Psoas muscle (tissue), 8 donors: Measurements from ENCODE around the gene SESN3. TPM values are rescaled to one million over a fixed set of nuclear protein-coding genes. Genes with fewer than 3 reads are reported as not detected.

Experiments used
- ATAC-seq, 4 donors: fragments of 200-7000 bp; cut with Tn5 transposase; one replicate each; pipeline ENCODE4 v1.9.1; 2020; ENCODE audit warnings: moderate library complexity in 3 of 4, mild to moderate bottlenecking in 2 of 4
- DNase-seq, 2 donors: peaks; one replicate each; pipeline ENCODE4 v3.0.0-alpha.2; 2020
- H3K27ac ChIP-seq: fragments of 200-600 bp; one replicate; pipeline ENCODE4 v1.8.0; 2022
- H3K27me3 ChIP-seq, 3 donors: fragments of 200-600 bp in 1 of 3; one replicate each; pipeline versions ENCODE4 v1.6.1 to v1.8.0; 2013 to 2022; ENCODE audit warnings: low read length in 2 of 3, mild to moderate bottlenecking in 2 of 3, moderate library complexity in 1 of 3; ENCODE audit not compliant: insufficient read depth in 3 of 3
- H3K36me3 ChIP-seq, 2 donors: fragments of 200-600 bp in 1 of 2; one replicate each; pipeline versions ENCODE4 v1.6.1 to v1.8.0; 2013 to 2022; ENCODE audit warnings: low read depth in 1 of 2, mild to moderate bottlenecking in 1 of 2, moderate library complexity in 1 of 2; ENCODE audit not compliant: insufficient read depth in 1 of 2
- H3K4me1 ChIP-seq: fragments of 200-600 bp; one replicate; pipeline ENCODE4 v1.8.0; 2022
- H3K4me3 ChIP-seq: fragments of 200-600 bp; one replicate; pipeline ENCODE4 v1.8.0; 2022; ENCODE audit warnings: mild to moderate bottlenecking
- H3K9me3 ChIP-seq: fragments of 200-600 bp; one replicate; pipeline ENCODE4 v1.8.0; 2022
- WGBS, 3 donors: extraction: QIAGEN DNeasy Blood & Tissue Kit; methylation state at CpG; one replicate each; pipeline versions ENCODE4 v1.1.6 to v1.1.7; 2013; 5-methylcytosine and 5-hydroxymethylcytosine counted together
- intact Hi-C, 2 donors: fragments of 100-400 bp; cut with DNase I; formaldehyde crosslinking; loops; one replicate each; pipeline versions ENCODE4 v1.11.0 to v1.14.2; 2022
- polyA plus RNA-seq, 3 donors: library from polyadenylated mRNA; stranded (reverse); fragments of 200-250 nt; gene quantifications; one replicate each; pipeline ENCODE4 v1.2.3, GENCODE V29; 2013
- total RNA-seq, 4 donors: library from RNA; stranded (reverse); fragmentation: NEBNext Ultra II Directional in 2 of 4; extraction: Animal tissue kit (Norgen Biotek cat#: 25700) in 2 of 4; gene quantifications; one replicate each; pipeline versions ENCODE4 v1.2.1 to v1.2.4, GENCODE V29; 2021 to 2023
- TF ChIP-seq, protein P1 (sequence below): fragments of 200-600 bp; IDR thresholded peaks from one replicate; pipeline ENCODE4 v1.8.0; 2022; ENCODE audit warnings: antibody characterized with exemption
- donor health status: healthy with polysubstance abuse.
- donor health status: DM: no; HTN: no; CAD: no; lungs with moderate emphysema.
- donor health status: Bipolar disorder and iron deficiency.
- donor health status: healthy.
- donor health status: DM: yes; HTN: yes; CAD: no.
- donor health status: DM: no; HTN: no; CAD: no.
- donor health status: DM: no; HTN: no; CAD: no.
- donor health status: DM: yes; HTN: yes; CAD: no.

SESN3 gene
- total and polyA plus RNA-seq, 7 donors: 0.92 to 94.6 (median 5.3) TPM

DNA sequence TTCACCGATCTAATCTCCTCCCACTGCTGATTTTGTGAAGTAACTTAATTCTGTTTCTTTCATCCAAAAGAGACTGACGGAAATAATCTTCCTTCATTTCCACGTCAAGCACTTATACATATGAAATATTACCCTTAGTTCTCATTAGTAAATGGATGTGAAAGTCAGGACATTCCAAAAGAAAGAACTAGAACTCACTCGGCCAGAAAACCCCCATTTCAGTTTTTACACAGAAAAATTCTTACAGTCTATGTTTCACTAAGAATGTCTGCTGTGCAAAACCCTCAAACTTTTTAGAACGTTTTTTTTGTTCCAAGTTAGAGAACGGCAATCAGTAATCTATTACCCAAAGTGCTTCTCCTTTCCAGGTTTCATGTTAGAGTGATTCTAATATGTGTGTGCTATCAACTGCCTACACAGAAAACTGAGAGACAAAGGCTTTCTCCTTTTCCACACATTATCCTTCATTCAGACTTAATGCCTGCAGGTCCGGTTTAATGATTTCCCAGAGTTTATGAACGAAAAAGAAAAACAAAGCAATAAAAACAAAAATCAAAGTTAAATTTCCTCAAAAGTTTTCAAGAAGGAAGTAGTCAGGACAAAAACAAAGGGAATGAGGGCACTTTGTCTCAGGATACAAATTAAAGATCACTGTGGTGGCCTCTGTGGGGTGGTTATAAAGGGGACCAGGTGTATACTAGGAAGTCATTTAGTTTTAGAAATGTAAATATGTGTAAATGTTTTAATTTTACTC is 11.3 kb upstream of the SESN3 start:
- ATAC-seq (no peak), DNase-seq (no peak)
- Histone ChIP-seq H3K36me3 (no peaks in the 10 kb centered on the region), H3K9me3 (no peaks in the 10 kb centered on the region), H3K27me3 (no peaks in the 10 kb centered on the region), H3K4me1 (no peaks in the 10 kb centered on the region), H3K27ac (no peak overlapping the region), H3K4me3 (no peak overlapping the region)
- 53 to 54% (median 53%) methylated on average over 8 of the region's 8 CpGs for WGBS, 3 donors
- intact Hi-C loops: no loop called here
- TF ChIP-seq, protein P1, sequence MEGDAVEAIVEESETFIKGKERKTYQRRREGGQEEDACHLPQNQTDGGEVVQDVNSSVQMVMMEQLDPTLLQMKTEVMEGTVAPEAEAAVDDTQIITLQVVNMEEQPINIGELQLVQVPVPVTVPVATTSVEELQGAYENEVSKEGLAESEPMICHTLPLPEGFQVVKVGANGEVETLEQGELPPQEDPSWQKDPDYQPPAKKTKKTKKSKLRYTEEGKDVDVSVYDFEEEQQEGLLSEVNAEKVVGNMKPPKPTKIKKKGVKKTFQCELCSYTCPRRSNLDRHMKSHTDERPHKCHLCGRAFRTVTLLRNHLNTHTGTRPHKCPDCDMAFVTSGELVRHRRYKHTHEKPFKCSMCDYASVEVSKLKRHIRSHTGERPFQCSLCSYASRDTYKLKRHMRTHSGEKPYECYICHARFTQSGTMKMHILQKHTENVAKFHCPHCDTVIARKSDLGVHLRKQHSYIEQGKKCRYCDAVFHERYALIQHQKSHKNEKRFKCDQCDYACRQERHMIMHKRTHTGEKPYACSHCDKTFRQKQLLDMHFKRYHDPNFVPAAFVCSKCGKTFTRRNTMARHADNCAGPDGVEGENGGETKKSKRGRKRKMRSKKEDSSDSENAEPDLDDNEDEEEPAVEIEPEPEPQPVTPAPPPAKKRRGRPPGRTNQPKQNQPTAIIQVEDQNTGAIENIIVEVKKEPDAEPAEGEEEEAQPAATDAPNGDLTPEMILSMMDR: no peak

DNA sequence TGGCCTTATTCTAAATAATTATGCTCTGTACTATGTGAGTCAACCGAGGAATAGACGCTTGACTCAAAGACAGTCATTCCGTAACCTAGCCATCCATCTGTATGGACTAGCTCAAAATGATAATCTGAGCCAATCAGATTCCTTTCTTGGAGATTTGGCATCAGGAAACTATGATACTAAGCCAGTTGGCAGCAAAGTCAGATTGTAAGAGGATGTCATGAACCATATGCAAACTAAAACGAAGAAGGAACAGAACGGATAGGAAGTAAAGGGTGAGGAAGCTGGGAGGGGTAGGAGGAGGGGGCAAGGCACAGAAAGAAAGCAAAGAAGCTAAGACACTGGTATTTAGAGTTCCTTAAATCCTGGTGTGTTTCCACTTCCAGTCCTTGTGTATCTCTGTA is 10.7 kb upstream of the SESN3 start:
- H3K27me3 ChIP-seq: no peaks in the 10 kb centered on the region
- H3K4me3 ChIP-seq: no peak overlapping the region
- no peaks in the 10 kb centered on the region for H3K4me1 ChIP-seq
- H3K36me3 ChIP-seq: no peaks in the 10 kb centered on the region
- ATAC-seq (no peak), DNase-seq (no peak)
- WGBS, 3 donors: 47 to 56% (median 55%) methylated on average over 5 of the region's 5 CpGs
- intact Hi-C loops: no loop called here
- H3K9me3 ChIP-seq: no peaks in the 10 kb centered on the region
- TF ChIP-seq, protein P1: no peak
- no peak overlapping the region for H3K27ac ChIP-seq

DNA sequence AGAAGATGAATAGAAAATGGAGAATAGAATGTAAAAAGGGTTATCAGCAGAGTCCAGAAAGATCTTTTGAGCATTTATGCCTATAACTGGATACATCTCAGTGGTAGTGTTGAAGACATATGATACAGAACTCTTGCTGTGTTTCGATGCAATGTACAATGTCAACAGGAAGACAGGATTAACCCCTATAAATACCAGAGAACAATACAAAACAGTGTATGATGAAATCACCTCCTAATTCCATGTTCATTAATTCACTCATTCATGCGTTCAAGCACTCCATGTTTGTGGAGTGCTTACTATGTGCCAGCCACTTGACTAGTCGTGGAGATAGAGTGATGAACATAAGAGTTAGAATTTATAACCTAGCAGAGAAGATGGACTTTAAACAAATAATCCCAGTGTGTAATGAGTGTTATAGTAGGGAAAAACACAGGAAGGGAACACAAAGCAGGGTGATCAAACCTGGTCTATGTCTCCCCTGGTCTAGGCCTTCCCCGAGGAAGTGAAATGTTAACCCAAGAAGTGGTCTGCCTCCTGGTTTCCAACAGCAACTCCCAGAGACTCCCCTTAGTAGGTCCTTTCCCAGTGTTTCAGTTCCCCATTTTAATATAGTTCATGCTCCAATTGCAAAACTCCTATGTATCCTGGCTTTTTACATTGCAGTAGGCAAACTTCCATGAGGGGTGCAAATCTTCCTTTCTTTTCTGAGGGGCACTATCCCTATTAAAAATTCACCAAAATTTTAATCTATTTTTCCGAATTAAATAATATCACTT is 9.1 kb upstream of the SESN3 start:
- intact Hi-C loops: no loop called here
- ATAC-seq: no peak
- no peak for DNase-seq

DNA sequence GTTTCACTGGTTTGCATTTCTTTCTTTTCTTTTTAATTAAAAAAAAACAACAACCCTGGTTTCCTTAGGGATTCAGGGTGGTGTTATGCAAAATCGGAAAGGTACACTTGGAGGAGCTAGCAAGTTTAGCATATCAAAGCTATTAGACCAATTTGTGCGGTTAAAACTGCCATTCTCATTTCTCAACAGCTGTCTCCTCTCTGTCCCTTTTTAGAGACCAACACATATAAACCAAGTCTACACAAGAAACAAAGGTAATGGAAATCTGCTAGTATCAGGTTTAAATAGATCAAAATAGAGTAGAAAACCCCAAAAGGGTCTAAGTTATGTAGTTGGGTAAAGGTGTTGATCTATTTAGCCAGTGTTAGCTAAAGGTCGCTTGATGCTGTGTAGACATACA is 1.7 kb upstream of the SESN3 start:
- Histone ChIP-seq H3K4me1 (peaks cover 8% of the 10 kb centered on the region), H3K27ac (peak overlapping the region; percentile 62), H3K36me3 (no peaks in the 10 kb centered on the region), H3K27me3 (no peaks in the 10 kb centered on the region), H3K4me3 (peak overlapping the region; percentile 83), H3K9me3 (no peaks in the 10 kb centered on the region)
- intact Hi-C loops: loop anchor here in 1 of 2 donors (5.0 kb wide), 3 partner anchors 80 to 475 kb away; partner anchors contain the start of gene SRSF8
- 50 to 61% (median 53%) methylated on average over 3 of the region's 3 CpGs for WGBS, 3 donors
- DNase-seq: no peak
- TF ChIP-seq, protein P1: no peak
- ATAC-seq: no peak

More for the DNA sequence above, 9.1 kb upstream of the SESN3 start:
- no peak overlapping the region for H3K27ac ChIP-seq
- no peaks in the 10 kb centered on the region for H3K4me1 ChIP-seq
- H3K9me3 ChIP-seq: no peaks in the 10 kb centered on the region
- WGBS, 3 donors: 82 to 89% (median 88%) methylated on average over 5 of the region's 5 CpGs
- H3K4me3 ChIP-seq: no peak overlapping the region
- H3K27me3 ChIP-seq: no peaks in the 10 kb centered on the region
- no peaks in the 10 kb centered on the region for H3K36me3 ChIP-seq
- TF ChIP-seq, protein P1: no peak
